HG03442 (cell line): ENCODE measurements around the gene CRTC2.
A peak's percentile ranks its signal among the peaks of the same experiment; 100 is the strongest.
"Not testable (repeated sequence)": the region's sequence is repeated elsewhere in the genome, so short reads cannot be mapped to it uniquely, and the experiment has no call there.

ENCODE experiments used
- ATAC-seq: cut with Tn5 transposase; IDR thresholded peaks from one replicate; pipeline ENCODE4 v1.9.1; 2021; ENCODE audit warnings: mild to moderate bottlenecking, moderate library complexity; ENCODE audit not compliant: unreplicated experiment

Gene CRTC2

GRCh38 chr1:153929981-153930948 is 28.1 kb downstream of the CRTC2 start:
- ATAC-seq: no peak

DNA sequence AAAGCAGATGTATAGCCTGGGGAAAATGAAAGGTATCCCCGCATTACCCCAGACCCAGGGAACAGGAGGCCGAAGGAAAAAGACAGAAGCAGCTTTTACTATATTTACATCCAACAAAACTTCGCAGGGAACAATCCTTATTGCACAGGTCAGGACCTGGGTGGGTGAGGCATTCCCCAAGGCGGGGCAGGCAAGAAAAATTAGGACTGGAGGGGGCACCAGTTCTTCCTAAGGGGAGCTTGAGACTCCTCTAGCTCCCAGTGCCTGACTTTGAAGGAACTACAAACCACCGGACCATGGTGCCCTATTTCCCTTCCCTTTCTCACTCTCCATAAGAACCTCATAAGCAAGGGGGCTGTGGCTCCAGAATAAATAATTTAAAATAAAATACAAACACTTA is 29.0 kb downstream of the CRTC2 start:
- no peak for ATAC-seq

DNA sequence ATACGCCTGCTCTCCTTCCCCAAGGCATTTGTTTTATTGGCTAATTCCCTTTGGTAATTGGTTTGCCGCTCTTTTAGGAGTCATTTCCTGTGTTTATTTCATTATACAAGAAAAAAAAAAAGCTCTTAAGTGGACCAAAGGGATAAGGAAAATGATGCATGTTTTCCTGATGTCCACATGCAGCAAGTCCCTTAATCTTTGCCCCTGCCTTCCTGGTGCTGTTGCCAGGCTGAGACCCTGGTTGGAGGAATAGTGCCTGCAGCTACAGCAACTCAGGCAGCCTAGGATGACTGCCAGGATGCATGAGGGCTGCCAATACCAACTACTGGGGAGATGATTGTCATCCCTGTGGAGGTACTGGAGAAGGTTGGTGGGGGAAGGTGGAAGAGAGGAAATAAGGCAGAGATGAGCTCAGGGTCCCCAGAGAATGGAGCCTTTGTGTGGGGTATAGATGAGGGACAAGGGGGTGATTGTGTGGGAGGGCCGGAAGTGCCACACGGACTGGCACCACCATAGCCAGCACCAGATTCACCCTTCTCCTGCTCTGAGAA is 29.5 kb downstream of the CRTC2 start:
- ATAC-seq: no peak

GRCh38 chr1:153928245-153928644 is 30.2 kb downstream of the CRTC2 start:
- no peak for ATAC-seq

DNA sequence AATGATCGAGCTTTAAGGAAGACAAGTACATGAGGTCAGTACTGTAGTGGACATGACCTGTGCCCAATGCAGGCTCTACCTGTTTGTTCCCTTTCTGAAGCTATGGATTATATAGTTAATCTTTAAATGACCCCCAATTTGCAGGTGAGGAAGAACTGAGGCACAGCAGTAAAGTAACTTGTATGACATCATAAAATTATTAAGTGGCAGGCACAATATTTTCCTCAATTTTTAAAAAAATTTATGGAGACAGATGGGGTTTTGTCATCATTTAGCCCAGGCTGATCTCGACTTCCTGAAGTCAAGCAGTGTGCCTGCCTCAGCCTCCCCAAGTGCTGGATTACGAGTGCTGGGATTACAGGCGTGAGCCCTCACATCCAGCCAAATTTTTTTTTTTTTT is 32.0 kb downstream of the CRTC2 start:
- ATAC-seq: no peak

GRCh38 chr1:153922972-153923925 is 35.2 kb downstream of the CRTC2 start, which contains the start of gene GATAD2B:
TSS of gene GATAD2B (minus strand) at chr1:153922972. CDS start at chr1:153828347, 94,625 bp downstream.
- ATAC-seq: peak; percentile 92

- ATAC-seq: peak; percentile 16
These were observed 36.1 kb downstream of the CRTC2 start for GRCh38 chr1:153922076-153922971.

GRCh38 chr1:153921803-153922075 is 36.7 kb downstream of the CRTC2 start:
- ATAC-seq: no peak

GRCh38 chr1:153921080-153921802 is 37.2 kb downstream of the CRTC2 start:
- no peak for ATAC-seq

DNA sequence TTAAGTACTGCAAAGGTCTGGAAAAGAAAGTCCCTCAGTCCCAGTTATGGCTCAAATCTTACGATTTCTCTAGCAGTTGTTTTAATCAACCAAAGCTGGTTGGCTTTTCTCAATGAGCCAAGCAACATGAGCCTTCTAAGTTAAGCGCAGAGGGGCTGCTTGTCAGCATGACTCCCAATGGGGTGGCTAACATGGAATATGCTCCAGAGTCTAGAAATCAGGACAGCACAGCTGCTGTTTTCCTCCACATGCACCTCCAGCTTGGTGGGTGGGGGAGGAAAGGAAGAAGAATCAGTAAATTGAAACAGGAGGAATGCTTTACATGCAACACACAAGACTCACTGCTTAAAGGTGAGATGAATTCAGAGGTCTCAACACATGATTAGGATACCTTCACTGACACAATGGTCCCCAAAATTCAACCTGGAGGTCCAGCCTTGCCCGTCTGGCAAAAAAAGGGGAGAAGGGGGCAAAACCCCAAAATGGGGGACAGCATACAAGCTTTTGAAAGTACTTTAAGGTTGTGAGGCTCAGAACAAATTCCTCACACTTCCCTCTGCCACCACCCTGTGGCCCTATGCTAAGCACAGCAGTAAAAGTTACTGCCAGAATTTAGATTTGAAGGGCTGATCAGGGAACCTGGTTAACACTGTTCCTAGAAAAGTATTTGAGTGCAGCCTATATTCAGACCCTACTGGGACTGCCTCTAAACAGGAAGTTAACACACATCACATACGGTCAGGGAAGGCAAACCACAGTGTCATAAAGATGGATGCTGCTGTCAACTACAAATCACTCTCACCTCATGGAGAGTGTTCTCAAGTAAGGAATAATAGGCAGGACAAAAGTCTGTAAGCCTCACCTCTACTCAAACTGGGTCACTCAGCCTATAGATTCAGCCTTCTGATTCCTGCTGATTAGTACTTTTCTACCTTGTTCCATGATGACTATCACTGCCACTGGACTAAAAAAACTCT is 38.2 kb downstream of the CRTC2 start:
- no peak for ATAC-seq

DNA sequence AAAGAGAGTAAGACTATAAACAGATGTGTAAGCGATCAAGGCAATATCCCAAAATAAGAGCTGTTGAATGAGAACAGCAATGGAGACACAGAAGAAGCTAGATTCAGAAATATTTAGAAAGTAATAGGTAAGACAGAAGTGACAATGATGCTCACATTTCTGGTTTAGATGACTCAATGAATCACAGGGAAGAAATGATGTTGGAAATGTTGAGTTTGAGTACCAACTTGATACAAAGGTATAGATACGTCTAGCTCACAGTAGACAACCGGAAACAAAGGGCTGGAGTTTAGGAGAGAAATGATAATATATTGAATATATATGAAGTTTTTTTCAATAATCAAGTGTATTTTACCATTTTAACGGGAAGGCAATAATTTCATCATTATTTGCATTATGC is 42.1 kb downstream of the CRTC2 start:
- no peak for ATAC-seq

- no peak for ATAC-seq
These were observed 46.1 kb downstream of the CRTC2 start for GRCh38 chr1:153912349-153912748.

GRCh38 chr1:153910560-153910959 is 47.9 kb downstream of the CRTC2 start:
- not testable (repeated sequence) for ATAC-seq

DNA sequence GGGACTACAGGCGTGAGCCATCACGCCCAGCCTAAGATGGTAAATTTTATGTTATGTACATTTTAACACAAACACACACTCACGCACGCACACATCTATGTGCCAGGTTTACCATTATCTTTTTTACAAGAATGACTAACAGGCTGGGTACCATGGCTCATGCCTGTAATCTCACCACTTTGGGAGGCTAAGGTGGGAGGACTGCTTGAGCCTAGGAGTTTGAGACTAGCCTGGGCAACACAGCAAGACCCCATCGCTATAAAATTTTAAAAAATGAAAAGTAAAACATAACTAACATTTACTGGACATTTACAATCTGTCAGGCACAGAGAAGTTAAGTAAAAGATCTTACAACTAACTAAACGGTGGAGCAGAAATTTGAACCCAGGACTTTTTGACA is 50.3 kb downstream of the CRTC2 start:
- no peak for ATAC-seq

DNA sequence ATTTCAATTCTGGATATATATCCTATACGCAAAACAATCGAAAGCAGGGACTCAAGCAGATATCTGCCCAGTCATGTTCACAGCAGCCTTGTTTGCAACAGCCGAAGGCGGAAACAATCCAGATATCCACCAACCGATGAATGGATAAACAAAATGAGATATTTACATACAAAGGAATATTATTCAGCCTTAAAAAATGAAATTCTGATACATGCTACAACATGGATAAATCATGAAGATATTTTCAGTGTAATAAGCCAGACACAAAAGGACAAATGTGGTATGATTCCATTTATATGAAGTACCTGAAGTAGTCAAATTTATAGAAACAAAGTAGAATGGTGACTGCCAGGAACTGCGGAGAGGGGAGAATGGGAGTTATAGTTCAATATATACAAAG is 51.3 kb downstream of the CRTC2 start:
- ATAC-seq: no peak

DNA sequence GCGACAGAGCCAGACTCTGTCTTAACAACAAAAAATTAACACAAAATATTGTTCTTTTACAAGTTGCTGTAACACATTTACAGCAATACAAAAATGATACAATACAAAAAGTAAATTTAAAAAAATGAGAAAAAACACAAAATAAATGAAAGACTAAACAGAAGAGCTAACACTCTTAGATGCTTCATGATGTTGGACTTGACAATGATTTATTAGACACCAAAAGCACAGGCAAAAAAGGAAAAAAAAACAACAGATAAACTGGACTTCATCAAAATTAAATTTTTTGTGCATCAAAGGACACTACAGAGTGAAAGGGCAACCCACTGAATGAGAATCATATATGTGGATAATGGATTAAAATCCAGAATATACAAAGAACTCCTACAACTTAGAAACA is 52.0 kb downstream of the CRTC2 start:
- ATAC-seq: no peak

DNA sequence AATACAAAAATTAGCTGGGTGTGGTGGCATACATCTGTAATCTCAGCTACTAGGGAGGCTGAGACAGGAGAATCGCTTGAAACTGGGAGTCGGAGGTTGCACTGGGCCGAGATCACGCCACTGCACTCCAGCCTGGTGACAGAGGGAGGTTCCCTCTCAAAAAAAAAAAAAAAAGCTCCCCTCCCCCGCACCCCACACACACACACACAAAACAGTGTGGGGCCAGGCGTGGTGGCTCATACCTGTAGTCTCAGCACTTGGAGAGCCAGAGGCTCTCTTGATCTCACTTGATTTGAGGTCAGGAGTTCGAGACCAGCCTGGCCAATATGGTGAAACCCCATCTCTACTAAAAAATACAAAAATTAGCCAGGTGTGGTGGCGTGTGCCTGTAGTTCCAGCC is 52.5 kb downstream of the CRTC2 start:
- not testable (repeated sequence) for ATAC-seq

DNA sequence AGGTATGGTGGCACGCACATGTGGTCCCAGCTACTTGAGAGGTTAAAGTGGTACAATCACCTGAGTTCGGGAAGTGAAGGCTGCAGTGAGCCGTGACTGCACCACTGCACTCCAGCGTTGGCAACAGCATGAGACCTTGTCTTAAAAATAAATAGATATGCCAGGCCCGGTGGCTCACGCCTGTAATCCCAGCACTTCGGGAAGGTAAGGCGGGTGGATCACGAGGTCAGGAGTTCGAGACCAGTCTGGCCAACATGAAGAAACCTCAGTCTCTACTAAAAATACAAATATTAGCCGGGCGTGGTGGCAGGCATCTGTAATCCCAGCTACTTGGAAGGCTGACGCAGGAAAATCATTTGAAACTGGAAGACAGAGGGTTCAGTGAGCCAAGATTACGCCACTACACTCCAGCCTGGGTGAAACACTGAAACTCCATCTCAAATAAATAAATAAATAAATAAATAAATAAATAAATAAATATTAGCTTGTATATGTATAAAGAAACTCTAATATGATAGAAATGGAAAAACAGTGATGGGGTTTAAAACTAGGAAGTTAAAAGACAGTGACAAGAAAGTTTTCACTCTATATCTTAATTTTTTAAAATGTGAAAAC is 54.5 kb downstream of the CRTC2 start:
- no peak for ATAC-seq
